ENCODE results near the gene DHX15.
"Not testable (repeated sequence)": the region's sequence is repeated elsewhere in the genome, so short reads cannot be mapped to it uniquely, and the experiment has no call there.

Gene DHX15

DNA sequence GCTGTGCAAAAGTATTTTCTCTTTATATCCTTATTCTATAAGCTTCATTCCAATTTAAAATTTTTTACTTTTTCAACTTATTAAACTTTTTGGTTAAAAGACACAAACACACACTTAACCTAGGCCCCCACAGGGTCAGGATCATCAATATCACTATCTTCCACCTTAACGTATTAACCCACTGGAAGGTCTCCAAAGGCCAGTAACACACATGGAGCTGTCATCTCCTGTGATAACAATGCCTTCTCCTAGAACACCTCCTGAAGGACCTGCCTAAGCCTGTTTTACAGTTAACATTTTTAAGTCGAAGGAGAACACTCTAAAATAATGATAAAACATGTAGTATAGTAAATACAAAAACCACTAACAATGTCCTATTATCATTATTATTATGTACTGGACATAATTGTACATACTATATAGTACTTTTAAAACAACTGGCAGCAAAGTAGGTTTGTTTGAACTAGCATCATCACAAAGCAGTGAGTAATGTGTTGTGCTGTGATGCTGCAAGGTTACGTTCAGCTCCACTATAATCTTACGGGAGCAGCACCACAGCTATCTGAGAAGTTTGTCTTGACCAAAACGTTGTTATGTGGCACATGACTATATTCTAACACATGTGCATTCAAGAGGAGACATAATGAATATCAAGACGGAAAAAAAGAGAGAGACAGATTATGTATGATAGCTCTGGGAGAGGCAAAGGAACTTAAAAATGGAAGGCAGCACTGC lies 33.7 kb downstream of the DHX15 start:
- DNase-seq (ENCODE audit: low read depth in 1 of 2, low spot score in 1 of 2) = no peak

DNA sequence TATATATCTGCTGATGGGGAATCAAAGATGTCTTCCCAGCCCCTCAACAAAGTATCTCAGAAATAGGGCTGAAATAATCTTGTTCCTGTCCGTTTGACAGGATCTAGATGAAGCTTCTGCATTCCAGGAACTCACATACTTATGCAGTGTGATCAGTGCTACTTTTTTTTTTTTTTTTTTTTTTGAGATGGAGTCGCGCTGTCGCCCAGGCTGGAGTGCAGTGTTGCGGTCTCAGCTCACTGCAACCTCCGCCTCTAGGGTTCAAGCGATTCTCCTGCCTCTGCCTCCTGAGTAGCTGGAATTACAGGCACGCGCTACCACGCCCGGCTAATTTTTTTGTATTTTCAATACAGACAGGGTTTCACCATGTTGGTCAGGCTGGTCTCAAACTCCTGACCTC lies 36.4 kb downstream of the DHX15 start:
- no peak for DNase-seq (ENCODE audit: low read depth in 1 of 2, low spot score in 1 of 2)

GRCh38 chr4:24544208-24544988 lies 40.0 kb downstream of the DHX15 start:
- no peak for DNase-seq (ENCODE audit: low read depth in 1 of 2, low spot score in 1 of 2)

DNA sequence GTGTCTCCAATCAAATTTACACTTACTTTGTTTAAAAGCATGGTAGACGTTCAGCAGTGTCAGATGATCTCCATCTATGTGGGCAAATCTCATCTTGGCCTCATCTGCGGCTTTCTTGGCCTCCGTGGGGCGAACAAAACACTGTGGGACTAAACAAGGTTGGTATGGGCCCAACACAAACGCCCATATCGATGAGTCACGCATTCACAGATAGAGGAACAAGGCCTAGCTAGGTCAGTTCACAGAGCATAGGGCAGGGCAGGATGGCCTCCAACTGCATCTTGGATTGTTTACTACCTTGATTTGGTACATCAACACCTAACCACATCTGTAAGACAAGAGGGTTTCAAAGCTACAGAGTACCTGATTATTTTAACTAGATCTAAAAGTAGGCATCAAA lies 47.3 kb downstream of the DHX15 start:
- DNase-seq (ENCODE audit: low read depth in 1 of 2, low spot score in 1 of 2) = no peak

DNA sequence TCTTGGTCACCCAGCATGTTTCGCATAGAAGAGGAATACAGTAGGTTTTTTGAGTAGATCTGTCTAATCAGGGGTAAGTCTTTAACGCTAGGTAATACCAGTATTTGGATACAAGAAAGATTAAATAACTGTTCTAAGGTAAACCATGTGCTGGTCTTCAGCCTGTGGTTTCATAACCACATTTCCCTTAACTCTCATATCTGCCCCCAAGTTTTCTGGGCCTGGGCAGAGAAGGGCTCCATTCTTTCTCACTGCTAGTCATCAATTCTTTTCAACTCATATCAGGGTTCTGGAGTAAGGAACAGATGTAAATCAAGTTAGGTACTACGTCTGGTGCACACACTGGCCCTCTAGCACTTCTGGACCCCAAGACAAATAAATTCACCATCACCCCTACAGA lies 49.0 kb downstream of the DHX15 start:
- DNase-seq (ENCODE audit: low read depth in 1 of 2, low spot score in 1 of 2) = no peak

- DNase-seq (ENCODE audit: low read depth in 1 of 2, low spot score in 1 of 2) = no peak
These were observed 51.0 kb downstream of the DHX15 start for GRCh38 chr4:24533364-24533763.

DNA sequence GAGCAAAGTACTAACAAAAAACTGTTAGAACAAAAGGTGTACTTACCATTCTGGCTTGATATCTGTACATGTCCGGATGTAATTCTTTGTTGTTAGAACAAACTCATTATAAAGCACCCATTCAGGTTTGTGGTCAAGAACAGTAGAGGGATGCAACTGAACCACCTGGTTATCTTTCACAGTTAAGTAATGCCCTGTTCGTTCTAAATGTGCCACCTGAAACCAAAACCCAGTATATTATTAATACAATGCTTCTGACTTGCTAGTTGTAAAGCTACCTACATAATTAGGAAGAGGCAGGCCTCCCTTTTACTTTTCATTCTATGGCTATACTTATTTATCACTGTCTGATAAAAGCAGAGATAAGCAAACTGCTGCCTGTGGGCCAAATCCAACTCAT lies 54.8 kb downstream of the DHX15 start:
- DNase-seq (ENCODE audit: low read depth in 1 of 2, low spot score in 1 of 2) = no peak

- DNase-seq (ENCODE audit: low read depth in 1 of 2, low spot score in 1 of 2) = no peak
These were observed 57.0 kb downstream of the DHX15 start for GRCh38 chr4:24527371-24527770.

- no peak for DNase-seq (ENCODE audit: low read depth in 1 of 2, low spot score in 1 of 2)
These were observed 62.8 kb downstream of the DHX15 start for GRCh38 chr4:24521544-24521943.

GRCh38 chr4:24519649-24520048 lies 64.7 kb downstream of the DHX15 start:
- DNase-seq (ENCODE audit: low read depth in 1 of 2, low spot score in 1 of 2) = no peak

- no peak for DNase-seq (ENCODE audit: low read depth in 1 of 2, low spot score in 1 of 2)
These were observed 66.7 kb downstream of the DHX15 start for GRCh38 chr4:24517676-24518075.

GRCh38 chr4:24516926-24517325 lies 67.4 kb downstream of the DHX15 start:
- DNase-seq (ENCODE audit: low read depth in 1 of 2, low spot score in 1 of 2) = no peak

DNA sequence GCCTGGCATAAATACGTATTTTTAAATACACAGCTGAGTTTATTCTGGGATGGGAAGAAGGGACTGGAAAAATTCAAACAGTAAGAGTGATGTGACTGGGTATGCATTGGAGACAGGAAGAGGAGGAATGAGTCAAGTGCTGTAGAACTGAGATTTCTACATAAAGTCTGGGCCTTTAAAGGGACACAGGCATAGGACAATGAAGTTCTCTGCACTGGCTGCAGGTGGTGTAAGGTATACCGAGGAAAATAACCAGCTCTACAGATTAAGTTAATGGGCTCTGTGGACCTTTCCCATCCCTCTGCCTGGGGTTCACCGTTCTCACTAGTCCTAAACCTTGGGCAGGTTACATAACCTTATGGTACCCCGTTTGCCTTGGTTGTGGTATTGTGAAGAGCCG lies 68.7 kb downstream of the DHX15 start:
- no peak for DNase-seq (ENCODE audit: low read depth in 1 of 2, low spot score in 1 of 2)

DNA sequence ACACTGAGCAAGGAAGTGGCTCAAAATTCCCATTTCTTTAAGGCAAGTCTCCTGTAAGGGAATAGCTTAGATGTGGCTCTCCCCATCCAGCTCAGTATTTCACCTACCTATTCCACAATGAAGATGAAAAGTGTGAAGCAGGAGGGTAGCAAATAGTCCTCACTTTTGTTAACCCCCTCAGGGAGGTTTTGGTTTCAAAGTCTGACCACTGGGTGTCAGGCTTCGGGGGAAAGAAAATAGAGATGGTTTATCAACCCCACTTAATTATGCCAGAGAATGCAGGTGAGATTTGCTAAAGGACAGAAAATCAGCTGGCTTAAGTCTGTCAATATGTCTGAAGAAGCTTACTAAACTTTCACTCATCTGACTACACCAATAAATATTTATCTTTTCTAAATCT lies 69.5 kb downstream of the DHX15 start:
- no peak for DNase-seq (ENCODE audit: low read depth in 1 of 2, low spot score in 1 of 2)

DNA sequence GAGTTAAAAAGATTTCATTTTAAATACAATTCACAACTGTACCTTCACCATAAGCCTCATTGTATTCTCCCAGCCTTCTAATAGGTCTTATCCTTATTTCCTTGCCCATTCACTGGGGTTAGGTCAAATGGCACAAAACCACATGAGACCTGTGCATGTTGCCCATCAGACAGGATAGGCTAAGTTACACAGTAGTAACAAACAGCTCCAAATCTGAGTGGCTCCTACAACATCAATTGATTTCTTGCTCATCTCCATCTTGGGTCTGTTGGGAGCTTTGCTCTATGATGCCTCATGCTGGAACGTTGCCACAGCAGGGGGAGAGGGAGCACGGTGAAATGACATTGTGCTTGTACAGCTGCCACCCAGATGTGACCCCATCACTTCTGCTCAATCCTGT lies 70.6 kb downstream of the DHX15 start:
- DNase-seq (ENCODE audit: low read depth in 1 of 2, low spot score in 1 of 2) = no peak

DNA sequence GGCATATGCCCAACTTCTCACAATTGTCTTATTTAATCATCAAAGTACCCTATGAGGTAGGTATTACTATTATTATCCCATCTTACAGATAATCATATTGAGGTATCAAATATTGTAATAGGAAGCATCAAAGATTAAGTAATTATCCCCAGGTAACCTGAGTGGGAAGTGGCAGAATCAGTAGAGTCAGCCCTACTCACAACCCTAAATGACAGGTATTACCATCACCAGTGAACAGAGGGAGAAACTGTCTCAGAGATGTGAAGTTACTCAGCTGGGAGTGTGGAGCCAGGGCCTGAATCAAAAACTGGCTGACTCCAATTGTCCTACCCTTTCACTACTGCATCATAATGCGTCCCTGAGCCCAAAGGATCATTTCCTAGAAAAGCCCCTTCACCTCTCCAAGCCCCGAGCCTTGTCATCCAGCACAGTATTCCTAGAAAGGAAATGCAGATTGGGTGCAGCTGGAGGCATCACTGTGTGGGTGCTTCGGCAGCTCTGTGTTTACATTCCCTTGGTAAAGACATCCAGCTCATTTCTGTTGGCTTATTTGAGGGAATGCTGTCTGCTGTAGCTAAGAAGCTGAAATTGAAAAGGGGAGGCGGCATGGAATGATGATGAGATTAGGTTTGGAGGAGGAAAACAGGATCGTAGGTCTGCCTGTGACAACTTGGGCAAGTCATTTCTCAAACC lies 72.8 kb downstream of the DHX15 start:
- no peak for DNase-seq (ENCODE audit: low read depth in 1 of 2, low spot score in 1 of 2)

DNA sequence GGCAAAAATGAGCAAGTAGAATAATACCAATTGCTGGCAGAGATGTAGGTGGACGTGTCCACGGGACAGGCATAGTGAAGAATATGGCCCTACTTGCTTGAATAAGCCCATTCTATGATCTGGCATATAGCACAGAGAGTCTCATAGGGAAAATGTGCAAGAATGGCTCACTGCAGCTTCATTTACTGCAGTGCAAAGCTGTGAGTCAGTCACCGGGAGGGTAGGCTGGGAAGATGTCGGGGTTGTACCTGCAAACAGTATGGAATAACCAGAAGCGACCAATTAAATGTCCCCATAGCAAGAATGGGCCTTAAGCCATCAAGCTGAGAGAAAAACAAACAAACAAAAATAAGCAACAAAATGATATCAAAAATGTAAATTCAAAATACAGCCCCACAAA lies 74.3 kb downstream of the DHX15 start:
- DNase-seq (ENCODE audit: low read depth in 1 of 2, low spot score in 1 of 2) = no peak

DNA sequence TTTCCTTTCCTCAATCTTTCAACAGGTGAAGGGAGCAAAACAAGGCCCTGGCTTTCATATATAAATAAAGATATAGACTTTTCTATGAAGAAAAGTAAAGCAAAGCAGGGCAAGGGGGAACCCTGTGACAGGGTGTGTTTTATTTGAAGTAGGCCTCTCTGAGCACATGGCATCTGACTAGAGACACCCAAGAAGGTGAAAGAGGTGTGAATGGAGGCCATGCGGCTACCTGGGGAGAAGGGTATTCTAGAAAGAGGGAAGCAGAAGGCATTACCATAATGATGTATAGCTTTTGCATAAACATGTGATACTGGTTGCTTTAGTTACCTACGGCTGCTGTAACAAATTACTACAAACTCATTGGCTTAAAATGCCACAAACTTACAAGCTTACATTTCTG lies 75.8 kb downstream of the DHX15 start:
- DNase-seq (ENCODE audit: low read depth in 1 of 2, low spot score in 1 of 2) = no peak

- DNase-seq (ENCODE audit: low read depth in 1 of 2, low spot score in 1 of 2) = no peak
These were observed 76.9 kb downstream of the DHX15 start for GRCh38 chr4:24507439-24507838.

- DNase-seq (ENCODE audit: low read depth in 1 of 2, low spot score in 1 of 2) = not testable (repeated sequence)
These were observed 81.3 kb downstream of the DHX15 start for GRCh38 chr4:24503090-24503489.

DNA sequence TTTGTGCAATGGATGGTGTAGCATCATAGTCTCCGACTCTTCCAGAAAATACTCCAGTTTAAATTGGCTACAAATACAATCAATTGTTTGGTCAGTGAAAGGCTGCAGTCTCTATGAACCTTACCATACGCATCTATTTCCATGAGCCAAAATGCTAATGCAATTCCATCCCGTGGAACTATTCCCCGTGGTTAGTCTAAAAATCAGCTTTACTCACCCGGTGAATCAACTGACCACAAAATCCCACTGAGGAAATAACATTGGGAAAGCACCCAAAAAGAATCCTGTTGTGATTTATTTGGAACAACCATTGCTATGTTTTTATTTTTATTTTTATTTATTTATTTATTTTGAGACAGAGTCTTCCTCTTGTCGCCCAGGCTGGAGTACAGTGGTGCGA lies 87.1 kb downstream of the DHX15 start:
- no peak for DNase-seq (ENCODE audit: low read depth in 1 of 2, low spot score in 1 of 2)

DNA sequence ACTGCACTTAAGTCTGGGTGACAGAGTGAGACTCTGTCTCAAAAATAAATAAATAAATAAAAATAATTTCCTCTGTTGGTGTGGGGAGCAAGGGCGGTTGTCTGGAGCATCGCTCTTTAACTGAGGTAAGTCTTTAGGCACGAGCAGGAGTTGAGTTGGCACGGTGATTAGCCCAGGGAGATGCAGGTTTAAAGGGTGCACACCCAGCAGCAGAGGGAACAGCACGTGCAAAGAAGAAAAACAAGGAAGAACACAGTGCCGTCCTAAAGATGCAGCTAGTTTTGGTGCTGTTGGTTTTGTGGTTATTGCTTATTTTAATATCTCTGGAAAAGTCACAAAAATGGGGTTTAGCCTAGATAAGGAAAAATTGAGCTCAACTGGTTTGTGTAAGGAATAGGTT lies 87.8 kb downstream of the DHX15 start:
- no peak for DNase-seq (ENCODE audit: low read depth in 1 of 2, low spot score in 1 of 2)

All from activated T-helper 1 cell treated with anti-CD3 and anti-CD28 coated beads, Interleukin-2, amount 50 U/mL, for 16 hours (primary cell).